ENCODE results near the gene BTBD2.

Gene BTBD2

DNA sequence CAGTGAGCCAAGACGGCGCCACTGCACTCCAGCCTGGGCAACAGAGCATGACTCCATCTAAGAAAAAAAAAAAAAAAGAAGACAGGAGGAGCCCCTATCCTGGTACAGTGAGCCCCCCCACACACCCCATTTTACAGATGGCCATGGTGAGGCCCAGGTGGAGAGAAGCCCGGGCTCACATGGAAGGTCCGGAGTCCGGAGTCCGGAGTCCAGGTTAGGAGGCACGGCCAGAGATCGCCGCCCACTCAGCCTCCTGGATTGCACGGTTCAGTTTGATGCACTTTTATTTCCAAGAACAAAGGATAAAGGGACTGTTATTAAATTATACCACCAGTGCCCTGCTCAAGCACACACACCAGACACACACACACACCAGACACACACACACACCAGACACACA, 11.3 kb upstream of the BTBD2 start:
- H3K4me3 ChIP-seq (ENCODE audit: low read length, poor library complexity, severe bottlenecking) = no peak overlapping the region
- no peaks in the 10 kb centered on the region for H3K4me1 ChIP-seq (ENCODE audit: insufficient read depth, low read length, poor library complexity, severe bottlenecking)
- no peaks in the 10 kb centered on the region for H3K36me3 ChIP-seq (ENCODE audit: insufficient read depth, low read length)
- no peaks in the 10 kb centered on the region for H3F3A ChIP-seq (ENCODE audit: low read depth)
- no peak for TF ChIP-seq EZH2phosphoT487 (IDR thresholded peaks at IDR 0.05; ENCODE audit: borderline replicate concordance)
- TF ChIP-seq, protein P1, sequence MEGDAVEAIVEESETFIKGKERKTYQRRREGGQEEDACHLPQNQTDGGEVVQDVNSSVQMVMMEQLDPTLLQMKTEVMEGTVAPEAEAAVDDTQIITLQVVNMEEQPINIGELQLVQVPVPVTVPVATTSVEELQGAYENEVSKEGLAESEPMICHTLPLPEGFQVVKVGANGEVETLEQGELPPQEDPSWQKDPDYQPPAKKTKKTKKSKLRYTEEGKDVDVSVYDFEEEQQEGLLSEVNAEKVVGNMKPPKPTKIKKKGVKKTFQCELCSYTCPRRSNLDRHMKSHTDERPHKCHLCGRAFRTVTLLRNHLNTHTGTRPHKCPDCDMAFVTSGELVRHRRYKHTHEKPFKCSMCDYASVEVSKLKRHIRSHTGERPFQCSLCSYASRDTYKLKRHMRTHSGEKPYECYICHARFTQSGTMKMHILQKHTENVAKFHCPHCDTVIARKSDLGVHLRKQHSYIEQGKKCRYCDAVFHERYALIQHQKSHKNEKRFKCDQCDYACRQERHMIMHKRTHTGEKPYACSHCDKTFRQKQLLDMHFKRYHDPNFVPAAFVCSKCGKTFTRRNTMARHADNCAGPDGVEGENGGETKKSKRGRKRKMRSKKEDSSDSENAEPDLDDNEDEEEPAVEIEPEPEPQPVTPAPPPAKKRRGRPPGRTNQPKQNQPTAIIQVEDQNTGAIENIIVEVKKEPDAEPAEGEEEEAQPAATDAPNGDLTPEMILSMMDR (conservative IDR thresholded peaks at IDR 0.05; ENCODE audit: low read length) = no peak
- H3K79me2 ChIP-seq (ENCODE audit: insufficient read depth, low read length) = no peaks in the 10 kb centered on the region
- H3K9me2 ChIP-seq (replicated peaks; ENCODE audit: low read depth, low read length) = no peaks in the 10 kb centered on the region
- H3K4me2 ChIP-seq (ENCODE audit: low read depth, low read length, poor library complexity, severe bottlenecking) = no peak overlapping the region
- H3K27me3 ChIP-seq (ENCODE audit: insufficient read depth, low read length, poor library complexity, severe bottlenecking) = no peaks in the 10 kb centered on the region
- H3K9me3 ChIP-seq (ENCODE audit: insufficient read depth, low read depth, low read length) = no peaks in the 10 kb centered on the region
- H3K9ac ChIP-seq (ENCODE audit: low read depth, low read length, poor library complexity, severe bottlenecking) = no peak overlapping the region
- H4K20me1 ChIP-seq (ENCODE audit: insufficient read depth, low read length, poor library complexity, severe bottlenecking) = no peaks in the 10 kb centered on the region
- H2AFZ ChIP-seq (ENCODE audit: low read length) = no peak overlapping the region

DNA sequence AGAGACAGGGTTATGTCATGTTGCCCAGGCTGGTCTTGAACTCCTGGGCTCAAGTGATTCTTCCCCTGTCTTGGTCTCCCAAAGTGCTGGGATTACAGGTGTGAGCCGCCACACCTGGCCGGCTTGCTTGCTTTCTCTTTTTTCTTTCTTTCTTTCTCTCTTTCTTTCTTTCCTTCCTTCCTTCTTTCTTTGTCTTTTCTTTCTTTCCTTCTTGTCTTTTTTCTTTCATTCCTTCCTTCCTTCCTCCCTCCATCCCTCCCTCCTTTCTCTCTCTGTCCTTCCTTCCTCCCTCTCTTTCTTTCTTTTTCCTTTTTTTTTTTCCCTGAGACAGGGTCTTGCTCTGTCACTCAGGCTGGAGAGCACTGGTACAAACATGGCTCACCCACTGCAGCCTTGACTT, 6.8 kb upstream of the BTBD2 start:
- Histone ChIP-seq H3K9ac (ENCODE audit: low read depth, low read length, poor library complexity, severe bottlenecking) (no peak overlapping the region), H3K4me3 (ENCODE audit: low read length, poor library complexity, severe bottlenecking) (no peak overlapping the region), H3K27me3 (ENCODE audit: insufficient read depth, low read length, poor library complexity, severe bottlenecking) (no peaks in the 10 kb centered on the region), H3F3A (ENCODE audit: low read depth) (no peaks in the 10 kb centered on the region), H3K36me3 (ENCODE audit: insufficient read depth, low read length) (no peaks in the 10 kb centered on the region), H3K9me2 (replicated peaks; ENCODE audit: low read depth, low read length) (no peaks in the 10 kb centered on the region), H3K9me3 (ENCODE audit: insufficient read depth, low read depth, low read length) (no peaks in the 10 kb centered on the region), H2AFZ (ENCODE audit: low read length) (no peak overlapping the region), H3K79me2 (ENCODE audit: insufficient read depth, low read length) (no peaks in the 10 kb centered on the region), H3K4me2 (ENCODE audit: low read depth, low read length, poor library complexity, severe bottlenecking) (no peak overlapping the region), H3K4me1 (ENCODE audit: insufficient read depth, low read length, poor library complexity, severe bottlenecking) (no peaks in the 10 kb centered on the region), H4K20me1 (ENCODE audit: insufficient read depth, low read length, poor library complexity, severe bottlenecking) (no peaks in the 10 kb centered on the region)
- TF ChIP-seq, protein P1 (conservative IDR thresholded peaks at IDR 0.05; ENCODE audit: low read length) = no peak
- TF ChIP-seq EZH2phosphoT487 (IDR thresholded peaks at IDR 0.05; ENCODE audit: borderline replicate concordance) = no peak

DNA sequence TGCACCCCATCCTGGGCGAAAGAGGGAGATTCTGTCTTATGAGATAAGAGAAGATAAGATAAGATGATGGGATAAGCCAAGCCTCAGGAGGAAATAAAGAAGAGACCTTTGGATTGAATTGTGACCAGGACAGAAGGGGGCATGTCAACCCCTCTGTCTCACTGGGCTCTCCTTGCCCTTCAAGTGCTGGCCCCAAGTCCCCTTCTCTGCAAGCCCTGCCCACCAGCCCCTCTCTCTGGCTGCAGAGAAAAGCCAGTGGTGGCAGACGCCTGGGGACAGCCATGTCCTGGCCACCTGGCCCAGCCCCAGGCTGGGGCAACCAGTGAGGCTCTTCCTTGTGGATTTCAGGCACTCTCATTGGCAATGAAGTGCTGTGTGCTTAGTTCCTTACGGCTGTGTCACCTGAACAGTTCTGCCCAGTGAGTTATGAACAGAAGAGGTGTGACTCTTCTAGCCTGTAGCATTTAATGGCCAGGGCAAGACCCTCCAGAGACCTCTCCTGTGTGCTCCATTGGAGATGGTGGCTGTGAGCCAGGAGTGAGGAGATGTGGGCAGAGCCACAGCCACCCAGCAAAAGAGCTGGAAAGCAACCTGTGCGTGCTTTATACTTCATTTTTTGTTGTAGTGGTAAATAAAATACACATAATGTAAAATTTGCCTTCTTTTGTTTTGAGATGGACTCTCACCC, 6.1 kb upstream of the BTBD2 start:
- Histone ChIP-seq H3F3A (ENCODE audit: low read depth) (no peaks in the 10 kb centered on the region), H4K20me1 (ENCODE audit: insufficient read depth, low read length, poor library complexity, severe bottlenecking) (no peaks in the 10 kb centered on the region), H3K27me3 (ENCODE audit: insufficient read depth, low read length, poor library complexity, severe bottlenecking) (no peaks in the 10 kb centered on the region), H3K4me2 (ENCODE audit: low read depth, low read length, poor library complexity, severe bottlenecking) (no peak overlapping the region), H3K9ac (ENCODE audit: low read depth, low read length, poor library complexity, severe bottlenecking) (no peak overlapping the region), H3K4me1 (ENCODE audit: insufficient read depth, low read length, poor library complexity, severe bottlenecking) (no peaks in the 10 kb centered on the region), H3K9me2 (replicated peaks; ENCODE audit: low read depth, low read length) (no peaks in the 10 kb centered on the region), H3K9me3 (ENCODE audit: insufficient read depth, low read depth, low read length) (no peaks in the 10 kb centered on the region), H3K4me3 (ENCODE audit: low read length, poor library complexity, severe bottlenecking) (no peak overlapping the region), H3K36me3 (ENCODE audit: insufficient read depth, low read length) (no peaks in the 10 kb centered on the region), H3K79me2 (ENCODE audit: insufficient read depth, low read length) (peaks cover 1% of the 10 kb centered on the region; the same call in 1 of the 2 replicates), H2AFZ (ENCODE audit: low read length) (no peak overlapping the region)
- TF ChIP-seq, protein P1 (conservative IDR thresholded peaks at IDR 0.05; ENCODE audit: low read length) = no peak
- TF ChIP-seq EZH2phosphoT487 (IDR thresholded peaks at IDR 0.05; ENCODE audit: borderline replicate concordance) = no peak

Data from Loucy (cell line).